Stomach (tissue), 4 donors: ENCODE data around the gene TMC4.

Source experiments
- POLR2AphosphoS5 ChIP-seq, 3 donors: sonication (generic); formaldehyde crosslinking; IDR thresholded peaks; one replicate each; pipeline ENCODE4 v1.6.1; 2016; ENCODE audit warnings: antibody characterized with exemption in 3 of 3
- TF ChIP-seq, protein P1 (sequence below), 7 experiments: fragments of 450-650 bp in 4 of 7; fragments of 200-600 bp in 3 of 7; sonication (generic) in 3 of 7; IDR thresholded peaks; one replicate each; pipeline ENCODE4 v1.5.1; 2016 to 2019; ENCODE audit warnings: antibody characterized with exemption in 7 of 7, control low read depth in 2 of 7, mild to moderate bottlenecking in 1 of 7

DNA sequence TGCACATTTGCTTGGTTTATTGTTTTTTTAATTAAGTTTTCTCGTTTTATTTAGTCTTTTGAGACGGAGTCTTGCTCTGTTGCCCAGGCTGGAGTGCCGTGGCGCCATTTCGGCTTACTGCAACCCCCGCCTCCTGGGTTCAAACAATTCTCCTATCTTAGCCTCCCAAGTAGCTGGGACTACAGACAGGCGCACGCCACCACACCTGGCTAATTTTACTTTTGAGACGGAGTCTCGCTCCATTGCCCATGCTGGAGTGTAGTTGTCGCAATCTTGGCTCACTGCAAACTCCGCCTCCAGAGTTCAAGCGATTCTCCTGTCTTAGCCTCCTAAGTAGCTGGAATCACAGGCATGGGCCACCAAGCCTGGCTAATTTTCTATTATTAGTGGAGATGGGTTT, 29.0 kb upstream of the TMC4 start:
- TF ChIP-seq, protein P1, sequence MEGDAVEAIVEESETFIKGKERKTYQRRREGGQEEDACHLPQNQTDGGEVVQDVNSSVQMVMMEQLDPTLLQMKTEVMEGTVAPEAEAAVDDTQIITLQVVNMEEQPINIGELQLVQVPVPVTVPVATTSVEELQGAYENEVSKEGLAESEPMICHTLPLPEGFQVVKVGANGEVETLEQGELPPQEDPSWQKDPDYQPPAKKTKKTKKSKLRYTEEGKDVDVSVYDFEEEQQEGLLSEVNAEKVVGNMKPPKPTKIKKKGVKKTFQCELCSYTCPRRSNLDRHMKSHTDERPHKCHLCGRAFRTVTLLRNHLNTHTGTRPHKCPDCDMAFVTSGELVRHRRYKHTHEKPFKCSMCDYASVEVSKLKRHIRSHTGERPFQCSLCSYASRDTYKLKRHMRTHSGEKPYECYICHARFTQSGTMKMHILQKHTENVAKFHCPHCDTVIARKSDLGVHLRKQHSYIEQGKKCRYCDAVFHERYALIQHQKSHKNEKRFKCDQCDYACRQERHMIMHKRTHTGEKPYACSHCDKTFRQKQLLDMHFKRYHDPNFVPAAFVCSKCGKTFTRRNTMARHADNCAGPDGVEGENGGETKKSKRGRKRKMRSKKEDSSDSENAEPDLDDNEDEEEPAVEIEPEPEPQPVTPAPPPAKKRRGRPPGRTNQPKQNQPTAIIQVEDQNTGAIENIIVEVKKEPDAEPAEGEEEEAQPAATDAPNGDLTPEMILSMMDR (IDR thresholded peaks at IDR 0.05): no peak
- no peak for TF ChIP-seq POLR2AphosphoS5 (IDR thresholded peaks at IDR 0.05)
